K562 (cell line): ENCODE results near the gene MANBA. TPM values are rescaled to one million over a fixed set of nuclear protein-coding genes. Genes with fewer than 3 reads are reported as not detected.
A peak's percentile ranks its signal among the peaks of the same experiment; 100 is the strongest.
"Not testable (repeated sequence)": the region's sequence is repeated elsewhere in the genome, so short reads cannot be mapped to it uniquely, and the experiment has no call there.

ENCODE experiments used
- ATAC-seq: fragments of 200-7000 bp; cut with Tn5 transposase; 3 replicates; pipeline ENCODE4 v1.9.1; 2020; ENCODE audit warnings: moderate library complexity
- BruUV-seq: library from RNA; stranded (reverse); fragments of 400-500 nt; replicated peaks from 2 replicates; lab custom pipeline; 2021; lab: Mats Ljungman, UMichigan
- CTCF ChIA-PET: fragments of 300-600 bp; formaldehyde crosslinking; extraction: SDS; loops from one replicate; lab custom pipeline; 2021; ENCODE audit warnings: low intra/inter-chr PET ratio; lab: Yijun Ruan, JAX
- POLR2A ChIA-PET: fragments of 300-600, 350-650 bp; sonication (Branson Sonifier 250); formaldehyde crosslinking; extraction: SDS; loops from one replicate; lab custom pipeline; 2021; ENCODE audit warnings: antibody characterized with exemption, inconsistent platforms; lab: Yijun Ruan, JAX
- DNase-seq, 4 experiments: peaks; one replicate each; pipeline versions ENCODE4 v3.0.0 to v3.0.0-alpha.2; 2011 to 2018; ENCODE audit warnings: low spot score in 3 of 4, mixed read lengths in 3 of 4; ENCODE audit errors: extremely low read depth in 1 of 4
- FAIRE-seq: peaks from 2 replicates; lab custom pipeline; 2011; peaks lifted over from hg19 to GRCh38; lab: Jason Lieb, UNC
- H2AFZ ChIP-seq: 2 replicates; pipeline ENCODE4 v1.6.0; 2011; ENCODE audit warnings: low read depth, low read length, control low read depth, inconsistent platforms
- H3K27ac ChIP-seq: fragments of 200-600 bp; 3 replicates; pipeline ENCODE4 v1.8.0; 2011; ENCODE audit warnings: low read depth, mild to moderate bottlenecking, control low read depth, inconsistent platforms, low read length, moderate library complexity, mixed read lengths; ENCODE audit errors: extremely low read depth
- H3K27me3 ChIP-seq, 2 experiments: fragments of 300-600 bp in 1 of 2; 2 replicates in 1 of 2; 3 replicates in 1 of 2; pipeline versions ENCODE4 v1.6.0 to v1.8.0; 2011; ENCODE audit warnings: inconsistent platforms in 2 of 2, low read length in 2 of 2, mild to moderate bottlenecking in 1 of 2, mixed read lengths in 1 of 2, moderate library complexity in 1 of 2; ENCODE audit not compliant: control insufficient read depth in 2 of 2, insufficient read depth in 2 of 2
- H3K36me3 ChIP-seq: fragments of 300-600 bp; 3 replicates; pipeline ENCODE4 v1.8.0; 2011; ENCODE audit warnings: mild to moderate bottlenecking, low read length, inconsistent platforms; ENCODE audit not compliant: control insufficient read depth, insufficient read depth
- H3K4me1 ChIP-seq, 2 experiments: fragments of 200-600 bp in 1 of 2; replicated peaks in 1 of 2; 2 replicates in 1 of 2; 3 replicates in 1 of 2; pipeline versions ENCODE4 v1.5.1 to v1.8.0; 2011; ENCODE audit warnings: inconsistent platforms in 2 of 2, low read length in 2 of 2, mild to moderate bottlenecking in 1 of 2, mixed read lengths in 1 of 2, moderate library complexity in 1 of 2; ENCODE audit not compliant: control insufficient read depth in 2 of 2, insufficient read depth in 2 of 2
- H3K4me2 ChIP-seq: 2 replicates; pipeline ENCODE4 v1.6.1; 2011; ENCODE audit warnings: low read length, control low read depth, inconsistent platforms, mixed read lengths; ENCODE audit not compliant: insufficient read depth
- H3K4me3 ChIP-seq: fragments of 200-600 bp; sonication (generic), shearing (Covaris generic); 2 replicates; pipeline ENCODE4 v1.5.1; 2016; ENCODE audit warnings: control low read depth, inconsistent platforms
- H3K79me2 ChIP-seq: fragments of 200-600 bp; 3 replicates; pipeline ENCODE4 v1.8.0; 2011; ENCODE audit warnings: low read length, inconsistent platforms; ENCODE audit not compliant: control insufficient read depth, insufficient read depth
- H3K9ac ChIP-seq, 2 experiments: 2 replicates each; pipeline versions ENCODE4 v1.6.0 to v1.6.1; 2011; ENCODE audit warnings: low read depth in 2 of 2, low read length in 2 of 2, control low read depth in 1 of 2, inconsistent platforms in 1 of 2, mild to moderate bottlenecking in 1 of 2, mixed read lengths in 1 of 2; ENCODE audit not compliant: insufficient read depth in 1 of 2
- H3K9me1 ChIP-seq: one replicate; pipeline ENCODE4 v1.6.0; 2011; ENCODE audit warnings: inconsistent platforms, mild to moderate bottlenecking, low read length, moderate library complexity; ENCODE audit not compliant: control insufficient read depth, insufficient read depth
- H3K9me3 ChIP-seq: replicated peaks from 2 replicates; pipeline ENCODE4 v1.5.1; 2011; ENCODE audit warnings: low read depth, low read length, inconsistent platforms; ENCODE audit not compliant: control insufficient read depth, insufficient read depth
- H4K20me1 ChIP-seq: replicated peaks from 2 replicates; pipeline ENCODE4 v1.6.1; 2011; ENCODE audit warnings: low read length, inconsistent platforms, mixed read lengths; ENCODE audit not compliant: control insufficient read depth, insufficient read depth
- NFIC ChIP-seq: fragments of 450-650 bp; IDR thresholded peaks from 2 replicates; pipeline ENCODE4 v1.6.1; 2017; ENCODE audit warnings: mild to moderate bottlenecking, inconsistent platforms
- WGBS: fragments of 100-300 bp; shearing (Covaris generic); methylation state at CpG from one replicate; pipeline ENCODE4 v1.1.6; 2016; ENCODE audit warnings: low coverage, mixed read lengths; ENCODE audit not compliant: insufficient coverage; ENCODE audit errors: missing lambda C conversion rate; 5-methylcytosine and 5-hydroxymethylcytosine counted together
- in situ Hi-C: fragments of 300-500 bp; cut with MboI; formaldehyde crosslinking; loops from 4 replicates; pipeline ENCODE4 v1.15.0; 2018; ENCODE audit warnings: inconsistent platforms, mixed read lengths
- intact Hi-C: fragments of 100-400 bp; cut with micrococcal nuclease; formaldehyde crosslinking; loops from 2 replicates; pipeline ENCODE4 v1.14.2; 2022
- polyA plus RNA-seq, 8 experiments: library from polyadenylated mRNA; depleted of rRNA in 4 of 8; stranded (reverse) in 5 of 8; unstranded in 3 of 8; fragments of >200 nt; fragmentation: Nextera tagmentation in 2 of 8; fragmentation: Illumina TruSeq in 1 of 8; extraction: Ambion mirVana in 2 of 8; extraction: Trizol in 1 of 8; gene quantifications; 2 replicates each; pipeline versions ENCODE4 v1.2.1 to v1.2.3, GENCODE V29; 2011 to 2014; ENCODE audit warnings: inconsistent platforms in 1 of 8, missing spikeins in 1 of 8
- total RNA-seq, 7 experiments: library from RNA; depleted of rRNA in 6 of 7; stranded (reverse); fragments of >200 nt in 6 of 7; fragmentation: Illumina TruSeq in 2 of 7; extraction: Trizol in 2 of 7; gene quantifications; 2 replicates each; pipeline versions ENCODE4 v1.2.1 to v1.2.3, GENCODE V29; 2011 to 2021; ENCODE audit warnings: low replicate concordance in 1 of 7
- TF ChIP-seq, protein P1 (sequence below): fragments of 250-450 bp; sonication (Bioruptor Pico); IDR thresholded peaks from 2 replicates; pipeline ENCODE4 v1.4.0; 2020

The MANBA gene
- total and polyA plus RNA-seq, 9 of the 15 experiments (the other 6 are each of a cell fraction or from before 2014, with no cell fraction given): 1.8 to 12.9 (median 7.7) TPM

- TF ChIP-seq, protein P1, sequence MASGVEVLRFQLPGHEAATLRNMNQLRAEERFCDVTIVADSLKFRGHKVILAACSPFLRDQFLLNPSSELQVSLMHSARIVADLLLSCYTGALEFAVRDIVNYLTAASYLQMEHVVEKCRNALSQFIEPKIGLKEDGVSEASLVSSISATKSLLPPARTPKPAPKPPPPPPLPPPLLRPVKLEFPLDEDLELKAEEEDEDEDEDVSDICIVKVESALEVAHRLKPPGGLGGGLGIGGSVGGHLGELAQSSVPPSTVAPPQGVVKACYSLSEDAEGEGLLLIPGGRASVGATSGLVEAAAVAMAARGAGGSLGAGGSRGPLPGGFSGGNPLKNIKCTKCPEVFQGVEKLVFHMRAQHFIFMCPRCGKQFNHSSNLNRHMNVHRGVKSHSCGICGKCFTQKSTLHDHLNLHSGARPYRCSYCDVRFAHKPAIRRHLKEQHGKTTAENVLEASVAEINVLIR (CRISPR knock-in tag): no peak
Observed at GRCh38 chr4:102730968-102731533, 29.7 kb downstream of the MANBA start (continued).

- ATAC-seq, intact Hi-C loops, BruUV-seq, H3K27me3 ChIP-seq, FAIRE-seq, H3K4me1 ChIP-seq, H3K27ac ChIP-seq, H3K9ac ChIP-seq, H3K9me3 ChIP-seq, H2AFZ ChIP-seq, H3K4me3 ChIP-seq, H3K9me1 ChIP-seq, CTCF ChIA-PET, in situ Hi-C loops, H3K4me2 ChIP-seq, H3K36me3 ChIP-seq, H4K20me1 ChIP-seq, H3K79me2 ChIP-seq: not testable (repeated sequence)
- TF ChIP-seq NFIC: peak; percentile 73
- POLR2A ChIA-PET: interaction anchor here (1.2 kb wide), 1 partner anchor 18 kb away, joined by 4 read pairs; no protein-coding TSS in a partner anchor
- peak in 1 of 4 experiments; percentile 55 for DNase-seq
- 78% methylated on average over 3 of the region's 3 CpGs for WGBS
Observed at GRCh38 chr4:102729486-102729885, 31.3 kb downstream of the MANBA start.

- peak; percentile 29; the same call in 1 of the 3 replicates for ATAC-seq
- H3K27me3 ChIP-seq, H4K20me1 ChIP-seq, CTCF ChIA-PET, H3K4me1 ChIP-seq, H3K79me2 ChIP-seq, FAIRE-seq, H3K27ac ChIP-seq, H3K9ac ChIP-seq, in situ Hi-C loops, DNase-seq, H3K4me3 ChIP-seq, H3K36me3 ChIP-seq, H3K4me2 ChIP-seq, H2AFZ ChIP-seq, H3K9me3 ChIP-seq, BruUV-seq, intact Hi-C loops, H3K9me1 ChIP-seq: not testable (repeated sequence)
- POLR2A ChIA-PET: interaction anchor here (0.8 kb wide), 1 partner anchor 131 kb away, joined by 4 read pairs; no protein-coding TSS in a partner anchor
- WGBS: 45% methylated on average over 3 of the region's 3 CpGs
Observed at GRCh38 chr4:102726919-102727318, 33.8 kb downstream of the MANBA start.
